K562 (cell line): ENCODE results near the gene HPCAL1.

Experiments used
- CREB3 ChIP-seq: fragments of 450-650 bp; conservative IDR thresholded peaks from 2 replicates; pipeline ENCODE4 v1.6.1; 2016; ENCODE audit warnings: missing genetic modification characterization, low read depth, mild to moderate bottlenecking, missing compliant biosample characterization, moderate library complexity
- FIP1L1 ChIP-seq: fragments of 200-400 bp; formaldehyde crosslinking; IDR thresholded peaks from 2 replicates; pipeline ENCODE4 v1.6.1; 2018; ENCODE audit warnings: mild to moderate bottlenecking, low read depth, low read length; ENCODE audit not compliant: poor library complexity, severe bottlenecking
- HOXB6 ChIP-seq: fragments of 250-450 bp; sonication (Bioruptor Pico); IDR thresholded peaks from 2 replicates; pipeline ENCODE4 v1.5.1; 2022; ENCODE audit warnings: mild to moderate bottlenecking, borderline replicate concordance
- MLX ChIP-seq, 2 experiments: fragments of 450-650 bp in 1 of 2; sonication (generic) in 1 of 2; formaldehyde crosslinking; conservative IDR thresholded peaks; 2 replicates each; pipeline versions ENCODE4 v1.4.0 to v1.8.1; 2020 to 2022; ENCODE audit warnings: mild to moderate bottlenecking in 1 of 2, missing genetic modification reagents in 1 of 2
- RNF2 ChIP-seq: sonication (generic); IDR thresholded peaks from 2 replicates; pipeline ENCODE4 v1.6.1; 2016
- ZBTB17 ChIP-seq: fragments of 450-650 bp; formaldehyde crosslinking; IDR thresholded peaks from 2 replicates; pipeline ENCODE4 v1.4.0; 2020; ENCODE audit warnings: mild to moderate bottlenecking
- ZNF280B ChIP-seq: fragments of 250-450 bp; sonication (Bioruptor Pico); IDR thresholded peaks from 2 replicates; pipeline ENCODE4 v1.5.1; 2021; ENCODE audit warnings: mild to moderate bottlenecking
- TF ChIP-seq, protein P1 (sequence below), 3 experiments: IDR thresholded peaks in 2 of 3; conservative IDR thresholded peaks in 1 of 3; 2 replicates each; pipeline ENCODE4 v1.5.1; 2011 to 2012; ENCODE audit warnings: low read length in 3 of 3, mild to moderate bottlenecking in 3 of 3, control low read depth in 2 of 3, improper control_type of control experiment in 1 of 3, inconsistent platforms in 1 of 3, low read depth in 1 of 3, mixed read lengths in 1 of 3, moderate library complexity in 1 of 3; ENCODE audit not compliant: insufficient read depth in 2 of 3

GRCh38 chr2:10447895-10448575, 145.3 kb downstream of the HPCAL1 start, which contains the start of gene ODC1:
- TF ChIP-seq RNF2 (no peak), ZNF280B (no peak), FIP1L1 (peak; percentile 92), ZBTB17 (CRISPR knock-in tag) (0 out of 2 replicates have a peak, but pooled peaks have one; percentile 44), HOXB6 (no peak), CREB3 (tag) (no peak), MLX (CRISPR knock-in tag; conservative IDR thresholded peaks at IDR 0.05) (peak in 1 of 2 experiments; percentile 78; a peak in 1 of 4 replicates)
- TF ChIP-seq, protein P1, sequence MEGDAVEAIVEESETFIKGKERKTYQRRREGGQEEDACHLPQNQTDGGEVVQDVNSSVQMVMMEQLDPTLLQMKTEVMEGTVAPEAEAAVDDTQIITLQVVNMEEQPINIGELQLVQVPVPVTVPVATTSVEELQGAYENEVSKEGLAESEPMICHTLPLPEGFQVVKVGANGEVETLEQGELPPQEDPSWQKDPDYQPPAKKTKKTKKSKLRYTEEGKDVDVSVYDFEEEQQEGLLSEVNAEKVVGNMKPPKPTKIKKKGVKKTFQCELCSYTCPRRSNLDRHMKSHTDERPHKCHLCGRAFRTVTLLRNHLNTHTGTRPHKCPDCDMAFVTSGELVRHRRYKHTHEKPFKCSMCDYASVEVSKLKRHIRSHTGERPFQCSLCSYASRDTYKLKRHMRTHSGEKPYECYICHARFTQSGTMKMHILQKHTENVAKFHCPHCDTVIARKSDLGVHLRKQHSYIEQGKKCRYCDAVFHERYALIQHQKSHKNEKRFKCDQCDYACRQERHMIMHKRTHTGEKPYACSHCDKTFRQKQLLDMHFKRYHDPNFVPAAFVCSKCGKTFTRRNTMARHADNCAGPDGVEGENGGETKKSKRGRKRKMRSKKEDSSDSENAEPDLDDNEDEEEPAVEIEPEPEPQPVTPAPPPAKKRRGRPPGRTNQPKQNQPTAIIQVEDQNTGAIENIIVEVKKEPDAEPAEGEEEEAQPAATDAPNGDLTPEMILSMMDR (IDR thresholded peaks at IDR 0.05 in 2 of 3, conservative IDR thresholded peaks at IDR 0.05 in 1 of 3; ENCODE audit: insufficient read depth in 2 of 3, low read depth in 1 of 3, low read length in 3 of 3): no peak
